ENCODE measurements around the gene AP5S1.

Gene AP5S1

DNA sequence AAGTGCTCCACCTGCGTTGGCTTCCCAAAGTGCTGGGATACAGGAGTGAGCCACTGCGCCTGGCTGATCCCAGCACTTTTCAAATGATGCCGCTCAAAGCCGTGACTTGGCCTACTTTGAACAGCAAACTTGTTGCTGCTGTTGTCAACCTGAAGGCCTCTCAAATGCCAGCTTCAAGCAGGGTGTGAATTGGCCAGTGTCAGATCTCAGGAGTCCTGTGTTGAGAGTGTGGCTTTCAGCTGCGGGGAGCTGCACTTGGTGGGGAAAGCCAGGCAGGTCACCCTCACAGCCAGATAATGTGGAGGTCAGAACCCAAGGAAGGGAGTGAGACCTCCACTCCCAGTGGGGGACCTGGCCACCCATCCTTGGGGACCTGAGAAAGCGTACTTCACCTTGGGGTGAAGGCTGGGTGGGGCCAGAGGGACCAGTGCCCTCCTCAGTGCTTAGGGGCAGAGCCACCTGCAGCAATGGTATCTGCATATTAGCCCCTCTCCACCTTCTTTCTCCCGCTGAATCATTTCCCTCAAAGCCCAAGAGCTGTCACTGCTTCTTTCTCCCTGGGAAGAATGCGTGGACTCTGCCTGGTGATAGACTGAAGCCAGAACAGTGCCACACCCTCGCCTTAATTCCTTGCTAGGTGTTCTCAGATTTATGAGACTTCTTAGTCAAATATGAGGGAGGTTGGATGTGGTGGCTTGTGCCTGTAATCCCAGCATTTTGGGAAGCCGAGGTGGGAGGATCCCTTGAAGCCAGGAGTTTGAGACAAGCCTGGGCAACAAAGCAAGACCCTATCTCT lies 49.7 kb downstream of the AP5S1 start:
- no peak for FAIRE-seq

GRCh38 chr20:3871550-3872265 lies 51.4 kb downstream of the AP5S1 start:
- DNase-seq (ENCODE audit: extremely low spot score, insufficient read length, low read depth) (no peak), FAIRE-seq (no peak)

More for the DNA sequence above, 49.7 kb downstream of the AP5S1 start:
- no peak for DNase-seq (ENCODE audit: extremely low spot score, insufficient read length, low read depth)

GRCh38 chr20:3873507-3873906 lies 53.2 kb downstream of the AP5S1 start:
- FAIRE-seq = no peak

GRCh38 chr20:3874194-3874844 lies 54.0 kb downstream of the AP5S1 start:
- no peak for FAIRE-seq
- DNase-seq (ENCODE audit: extremely low spot score, insufficient read length, low read depth) = no peak

More at GRCh38 chr20:3873507-3873906, 53.2 kb downstream of the AP5S1 start:
- no peak for DNase-seq (ENCODE audit: extremely low spot score, insufficient read length, low read depth)

DNA sequence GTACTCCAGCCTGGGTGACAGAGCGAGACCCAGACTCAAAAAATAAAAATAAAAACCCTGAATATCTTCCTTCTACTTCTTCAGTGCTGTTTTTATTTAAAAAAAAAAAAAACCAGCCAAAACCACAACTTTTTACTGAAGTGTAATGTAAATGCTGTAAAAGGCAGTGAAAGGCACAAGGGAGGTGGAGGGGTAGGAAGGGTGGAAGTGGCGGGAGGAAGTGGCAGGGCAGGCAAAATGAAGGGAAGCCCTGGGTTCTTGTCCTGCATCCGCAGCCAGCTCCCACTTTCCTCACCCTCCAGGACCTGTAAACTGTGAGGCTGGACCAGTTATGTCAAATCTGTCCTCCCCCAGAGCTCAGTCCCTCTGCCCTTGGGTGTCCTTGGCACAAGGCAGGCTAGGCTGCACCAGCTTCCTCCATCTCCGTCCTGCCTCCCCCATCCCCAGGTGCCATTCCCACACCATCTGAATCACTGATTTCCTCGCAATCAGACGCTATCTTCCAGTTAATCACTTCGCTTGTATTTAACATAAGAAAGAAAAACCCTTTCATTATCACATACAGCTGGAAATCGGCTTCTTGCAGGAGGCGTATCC lies 55.1 kb downstream of the AP5S1 start:
- FAIRE-seq = no peak
- no peak for DNase-seq (ENCODE audit: extremely low spot score, insufficient read length, low read depth)

DNA sequence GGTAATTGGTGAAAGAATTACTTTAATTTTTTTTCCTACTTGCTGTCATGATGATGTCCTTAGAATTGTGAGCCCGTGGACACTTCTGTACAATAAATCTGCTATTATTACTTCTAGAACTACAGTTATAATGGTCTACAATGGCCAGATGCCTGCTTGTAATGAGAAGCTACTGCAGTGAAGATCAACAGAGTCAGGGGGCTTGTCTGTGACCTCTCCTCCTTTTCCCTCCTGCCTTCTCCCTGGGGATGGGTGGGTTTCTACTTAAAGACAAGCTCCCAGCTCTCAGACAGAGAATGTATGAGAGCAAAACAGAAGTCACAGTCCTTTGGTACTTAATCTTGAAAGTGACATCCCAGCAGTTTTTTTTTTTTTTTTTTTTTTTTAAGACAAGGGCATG lies 55.7 kb downstream of the AP5S1 start:
- no peak for DNase-seq (ENCODE audit: extremely low spot score, insufficient read length, low read depth)
- FAIRE-seq = no peak

GRCh38 chr20:3876676-3877075 lies 56.3 kb downstream of the AP5S1 start:
- DNase-seq (ENCODE audit: extremely low spot score, insufficient read length, low read depth) = no peak
- FAIRE-seq = no peak

Measured in GM18507 (cell line).